MCF 10A (cell line): ENCODE data around the gene BACH2. TPM values are rescaled to one million over a fixed set of nuclear protein-coding genes. Genes with fewer than 3 reads are reported as not detected.

Experiments used
- BruUV-seq: library from RNA; stranded (reverse); fragments of 400-500 nt; replicated peaks from 2 replicates; lab custom pipeline; 2021; lab: Mats Ljungman, UMichigan
- CTCF ChIA-PET: fragments of 300-600 bp; sonication (Branson Sonifier 250); formaldehyde crosslinking; extraction: SDS; loops from one replicate; lab custom pipeline; 2021; ENCODE audit warnings: antibody characterized with exemption, inconsistent platforms; lab: Yijun Ruan, JAX
- POLR2A ChIA-PET: fragments of 300-600, 350-650 bp; sonication (Branson Sonifier 250); formaldehyde crosslinking; extraction: SDS; loops from one replicate; lab custom pipeline; 2020; ENCODE audit warnings: antibody characterized with exemption, inconsistent platforms; lab: Yijun Ruan, JAX
- DNase-seq: peaks from one replicate; pipeline ENCODE4 v3.0.0-alpha.2; 2018; ENCODE audit not compliant: unreplicated experiment
- H3K27ac Mint-ChIP-seq: one replicate; pipeline ENCODE4 v1.8.0; 2022; ENCODE audit warnings: mild to moderate bottlenecking, low read depth, mixed read lengths; ENCODE audit not compliant: unreplicated experiment
- H3K27me3 Mint-ChIP-seq: one replicate; pipeline ENCODE4 v1.8.0; 2022; ENCODE audit warnings: mixed read lengths; ENCODE audit not compliant: insufficient read depth, unreplicated experiment
- H3K36me3 Mint-ChIP-seq: one replicate; pipeline ENCODE4 v1.8.0; 2022; ENCODE audit warnings: mild to moderate bottlenecking, moderate library complexity, mixed read lengths; ENCODE audit not compliant: insufficient read depth, unreplicated experiment
- H3K4me1 Mint-ChIP-seq: one replicate; pipeline ENCODE4 v1.8.0; 2022; ENCODE audit warnings: mixed read lengths; ENCODE audit not compliant: insufficient read depth, unreplicated experiment
- H3K4me3 Mint-ChIP-seq: one replicate; pipeline ENCODE4 v1.8.0; 2022; ENCODE audit warnings: mild to moderate bottlenecking, moderate library complexity, mixed read lengths; ENCODE audit not compliant: unreplicated experiment
- H3K9me3 Mint-ChIP-seq: one replicate; pipeline ENCODE4 v1.8.0; 2022; ENCODE audit warnings: mixed read lengths; ENCODE audit not compliant: unreplicated experiment
- CTCF ChIP-seq: fragments of 200-600 bp; IDR thresholded peaks from one replicate; pipeline ENCODE4 v1.8.0; 2022; ENCODE audit warnings: antibody characterized with exemption, mild to moderate bottlenecking; ENCODE audit not compliant: unreplicated experiment
- intact Hi-C: fragments of 100-400 bp; cut with micrococcal nuclease; formaldehyde crosslinking; loops from 2 replicates; pipeline ENCODE4 v1.14.1; 2022
- total RNA-seq: library from RNA; stranded (reverse); gene quantifications from 2 replicates; pipeline ENCODE4 v1.2.3, GENCODE V29; 2022

BACH2 gene
- total RNA-seq, 1 experiment from 2014 or later = 9.9 TPM

GRCh38 chr6:89955364-89955763 lies 341.3 kb downstream of the BACH2 start:
- DNase-seq = no peak
- BruUV-seq = no TSS peak
- peaks cover 31% of the 10 kb centered on the region for H3K4me1 Mint-ChIP-seq
- intact Hi-C loops = no loop called here
- TF ChIP-seq CTCF = no peak
- no peak overlapping the region for H3K4me3 Mint-ChIP-seq
- no peaks in the 10 kb centered on the region for H3K9me3 Mint-ChIP-seq
- ChIA-PET CTCF (interaction anchor here (0.8 to 3.0 kb wide), 8 partner anchors 10 to 518 kb away, joined by 3 to 10 read pairs (median 4); no protein-coding TSS in a partner anchor), POLR2A (no interaction called here)
- H3K36me3 Mint-ChIP-seq = peaks cover 4% of the 10 kb centered on the region
- H3K27me3 Mint-ChIP-seq = no peaks in the 10 kb centered on the region
- H3K27ac Mint-ChIP-seq = no peak overlapping the region

- no TSS peak for BruUV-seq
- ChIA-PET POLR2A (interaction anchor here (0.6 kb wide), 1 partner anchor 539 kb away, joined by 4 read pairs; no protein-coding TSS in a partner anchor), CTCF (interaction anchor here (0.6 to 1.6 kb wide), 7 partner anchors 10 to 519 kb away, joined by 3 to 5 read pairs (median 4); no protein-coding TSS in a partner anchor)
- DNase-seq = no peak
- H3K27ac Mint-ChIP-seq = no peak overlapping the region
- intact Hi-C loops = no loop called here
- no peaks in the 10 kb centered on the region for H3K9me3 Mint-ChIP-seq
- H3K27me3 Mint-ChIP-seq = no peaks in the 10 kb centered on the region
- H3K4me1 Mint-ChIP-seq = peaks cover 34% of the 10 kb centered on the region
- H3K36me3 Mint-ChIP-seq = no peaks in the 10 kb centered on the region
- H3K4me3 Mint-ChIP-seq = no peak overlapping the region
- TF ChIP-seq CTCF = no peak
Measured at GRCh38 chr6:89954721-89955148, 341.9 kb downstream of the BACH2 start.

- no TSS peak for BruUV-seq
- DNase-seq = peak; percentile 80
- Mint-ChIP-seq H3K27me3 (no peaks in the 10 kb centered on the region), H3K9me3 (no peaks in the 10 kb centered on the region), H3K27ac (no peak overlapping the region), H3K36me3 (no peaks in the 10 kb centered on the region), H3K4me1 (peaks cover 42% of the 10 kb centered on the region), H3K4me3 (no peak overlapping the region)
- ChIA-PET POLR2A (interaction anchor here (0.6 to 1.3 kb wide), 4 partner anchors 10 to 47 kb away, joined by 3 to 4 read pairs (median 3); no protein-coding TSS in a partner anchor), CTCF (interaction anchor here (1.1 to 5.9 kb wide), 4 partner anchors 11 to 527 kb away, joined by 3 to 51 read pairs (median 4); no protein-coding TSS in a partner anchor)
- intact Hi-C loops = no loop called here
- no peak for TF ChIP-seq CTCF
Measured at GRCh38 chr6:89952686-89953085, 344.0 kb downstream of the BACH2 start.

GRCh38 chr6:89952105-89952671 lies 344.5 kb downstream of the BACH2 start:
- Mint-ChIP-seq H3K4me1 (peaks cover 42% of the 10 kb centered on the region), H3K9me3 (no peaks in the 10 kb centered on the region), H3K4me3 (no peak overlapping the region), H3K36me3 (no peaks in the 10 kb centered on the region), H3K27me3 (no peaks in the 10 kb centered on the region), H3K27ac (no peak overlapping the region)
- no peak for TF ChIP-seq CTCF
- BruUV-seq = no TSS peak
- ChIA-PET POLR2A (interaction anchor here (0.8 to 1.3 kb wide), 3 partner anchors 9 to 48 kb away, joined by 3 to 4 read pairs (median 3); no protein-coding TSS in a partner anchor), CTCF (interaction anchor here (0.5 to 5.9 kb wide), 6 partner anchors 10 to 527 kb away, joined by 3 to 51 read pairs (median 4); no protein-coding TSS in a partner anchor)
- no peak for DNase-seq
- intact Hi-C loops = no loop called here
